Panc1 (cell line): Measurements from ENCODE around the gene MBD5. TPM values are rescaled to one million over a fixed set of nuclear protein-coding genes. Genes with fewer than 3 reads are reported as not detected.

Experiments used
- ATAC-seq: fragments of 200-7000 bp; cut with Tn5 transposase; 2 replicates; pipeline ENCODE4 v1.9.1; 2020; ENCODE audit warnings: mild to moderate bottlenecking, moderate library complexity
- BruUV-seq: library from RNA; stranded (reverse); fragments of 400-500 nt; replicated peaks from 2 replicates; lab custom pipeline; 2021; lab: Mats Ljungman, UMichigan
- CTCF ChIA-PET: fragments of 300-600 bp; sonication (Branson Sonifier 250); formaldehyde crosslinking; loops from one replicate; lab custom pipeline; 2022; ENCODE audit warnings: antibody characterized with exemption; lab: Charles Lee
- POLR2A ChIA-PET: fragments of 300-600 bp; sonication (Branson Sonifier 250); formaldehyde crosslinking; loops from one replicate; lab custom pipeline; 2022; ENCODE audit warnings: antibody characterized with exemption; lab: Charles Lee
- DNase-seq: peaks from one replicate; pipeline ENCODE4 v3.0.0-alpha.2; 2010; ENCODE audit warnings: low read depth, low spot score
- H3K27ac ChIP-seq: 2 replicates; pipeline ENCODE4 v1.5.1; 2011; ENCODE audit warnings: mild to moderate bottlenecking, low read length, inconsistent platforms
- H3K27me3 ChIP-seq: fragments of 200-500 bp; sonication (Bioruptor generic); 2 replicates; pipeline ENCODE4 v1.6.0; 2014; ENCODE audit warnings: low read length, inconsistent platforms; ENCODE audit not compliant: control insufficient read depth, insufficient read depth
- H3K36me3 ChIP-seq: fragments of 200-500 bp; sonication (Bioruptor generic); 2 replicates; pipeline ENCODE4 v1.5.1; 2014; ENCODE audit warnings: inconsistent platforms, mild to moderate bottlenecking, low read length, moderate library complexity; ENCODE audit not compliant: control insufficient read depth, insufficient read depth
- H3K4me1 ChIP-seq: 2 replicates; pipeline ENCODE4 v1.5.1; 2011; ENCODE audit warnings: inconsistent platforms, mild to moderate bottlenecking, low read length, moderate library complexity; ENCODE audit not compliant: control insufficient read depth, insufficient read depth
- H3K4me3 ChIP-seq, 2 experiments: 2 replicates each; pipeline ENCODE4 v1.5.1; 2011 to 2012; ENCODE audit warnings: low read depth in 2 of 2, low read length in 2 of 2, mild to moderate bottlenecking in 2 of 2, inconsistent platforms in 1 of 2, moderate library complexity in 1 of 2
- H3K9me3 ChIP-seq: fragments of 200-500 bp; sonication (Bioruptor generic); 2 replicates; pipeline ENCODE4 v1.5.1; 2014; ENCODE audit warnings: low read depth, mild to moderate bottlenecking, inconsistent platforms, low read length, moderate library complexity; ENCODE audit not compliant: control insufficient read depth, insufficient read depth
- CTCF ChIP-seq: fragments of 450-650 bp; IDR thresholded peaks from 2 replicates; pipeline ENCODE4 v1.5.1; 2017; ENCODE audit warnings: mild to moderate bottlenecking
- POLR2AphosphoS5 ChIP-seq: IDR thresholded peaks from 2 replicates; pipeline ENCODE4 v1.6.1; 2012; ENCODE audit warnings: mild to moderate bottlenecking, low read depth, low read length, moderate library complexity
- REST ChIP-seq, 2 experiments: IDR thresholded peaks; 2 replicates each; pipeline ENCODE4 v1.6.1; 2011 to 2012; ENCODE audit warnings: low read depth in 2 of 2, control low read depth in 1 of 2, low read length in 1 of 2, mild to moderate bottlenecking in 1 of 2, moderate library complexity in 1 of 2; ENCODE audit not compliant: insufficient read depth in 1 of 2
- SIN3A ChIP-seq: IDR thresholded peaks from 2 replicates; pipeline ENCODE4 v1.6.1; 2012; ENCODE audit warnings: low read depth, mild to moderate bottlenecking, low read length, moderate library complexity, borderline replicate concordance; ENCODE audit not compliant: insufficient read depth
- TCF7L2 ChIP-seq: IDR thresholded peaks from 2 replicates; pipeline ENCODE4 v1.6.1; 2011; ENCODE audit warnings: mild to moderate bottlenecking, low read depth, low read length, inconsistent platforms
- in situ Hi-C: cut with HindIII; loops from 2 replicates; pipeline ENCODE4 v1.10.0; 2016; ENCODE audit warnings: low sequenced_read_pairs, low pct_unique_long_range_greater_than_20kb
- intact Hi-C: fragments of 100-400 bp; cut with micrococcal nuclease; formaldehyde crosslinking; loops from one replicate; pipeline ENCODE4 v1.10.0; 2022; ENCODE audit not compliant: unreplicated experiment
- total RNA-seq: library from RNA; stranded (reverse); gene quantifications from one replicate; pipeline ENCODE4 v1.2.1, GENCODE V29; 2021; ENCODE audit not compliant: unreplicated experiment

Gene MBD5
- total RNA-seq, 1 experiment from 2014 or later: 40.2 TPM

- no peaks in the 10 kb centered on the region for H3K36me3 ChIP-seq
Observed at GRCh38 chr2:148263890-148264289, 243.0 kb downstream of the MBD5 start.

GRCh38 chr2:148273158-148273691 is 252.3 kb downstream of the MBD5 start:
- H3K27me3 ChIP-seq: no peaks in the 10 kb centered on the region
- DNase-seq (no peak), ATAC-seq (no peak)
- in situ Hi-C loops: no loop called here
- intact Hi-C loops: no loop called here
- ChIA-PET POLR2A (no interaction called here), CTCF (no interaction called here)
- H3K4me1 ChIP-seq: no peaks in the 10 kb centered on the region
- H3K4me3 ChIP-seq: no peak overlapping the region
- H3K36me3 ChIP-seq: no peaks in the 10 kb centered on the region
- BruUV-seq: no TSS peak
- no peaks in the 10 kb centered on the region for H3K9me3 ChIP-seq
- no peak overlapping the region for H3K27ac ChIP-seq
- TF ChIP-seq CTCF (no peak), SIN3A (no peak), TCF7L2 (no peak), POLR2AphosphoS5 (no peak), REST (IDR thresholded peaks at IDR 0.05; ENCODE audit: insufficient read depth in 1 of 2, low read depth in 2 of 2, low read length in 1 of 2) (no peak)

More at GRCh38 chr2:148263890-148264289, 243.0 kb downstream of the MBD5 start:
- no peak for TF ChIP-seq POLR2AphosphoS5
- BruUV-seq: no TSS peak
- ChIA-PET CTCF (no interaction called here), POLR2A (no interaction called here)
- Histone ChIP-seq H3K4me1 (no peaks in the 10 kb centered on the region), H3K27me3 (no peaks in the 10 kb centered on the region), H3K27ac (no peak overlapping the region), H3K9me3 (no peaks in the 10 kb centered on the region), H3K4me3 (no peak overlapping the region)
- ATAC-seq: no peak
- intact Hi-C loops: no loop called here
- DNase-seq: no peak
- in situ Hi-C loops: no loop called here

- TF ChIP-seq REST (IDR thresholded peaks at IDR 0.05; ENCODE audit: insufficient read depth in 1 of 2, low read depth in 2 of 2, low read length in 1 of 2) (no peak), CTCF (no peak), TCF7L2 (no peak), SIN3A (no peak)
Observed at GRCh38 chr2:148279216-148279615, 258.3 kb downstream of the MBD5 start.

More at GRCh38 chr2:148279216-148279615, 258.3 kb downstream of the MBD5 start:
- Histone ChIP-seq H3K27ac (no peak overlapping the region), H3K9me3 (no peaks in the 10 kb centered on the region), H3K27me3 (no peaks in the 10 kb centered on the region), H3K4me3 (no peak overlapping the region), H3K36me3 (no peaks in the 10 kb centered on the region), H3K4me1 (no peaks in the 10 kb centered on the region)
- ChIA-PET CTCF (no interaction called here), POLR2A (no interaction called here)
- in situ Hi-C loops (no loop called here), intact Hi-C loops (no loop called here)
- ATAC-seq (no peak), DNase-seq (no peak)
- no TSS peak for BruUV-seq
